SU-DHL-6 (cell line): ENCODE data around the gene CARMIL1.

Source experiments
- CTCF ChIP-seq: fragments of 200-600 bp; sonication (generic); IDR thresholded peaks from one replicate; pipeline ENCODE4 v1.5.1; 2017; ENCODE audit warnings: antibody characterized with exemption, mild to moderate bottlenecking, low read length, moderate library complexity; ENCODE audit not compliant: insufficient read depth, poor library complexity, severe bottlenecking
- EZH2phosphoT487 ChIP-seq: fragments of 200-600 bp; sonication (generic), shearing (Covaris generic); conservative IDR thresholded peaks from 2 replicates; pipeline ENCODE4 v1.6.1; 2018; ENCODE audit warnings: mild to moderate bottlenecking, antibody characterized with exemption, low read length, moderate library complexity, mixed read lengths

GRCh38 chr6:25403150-25403549 is 124.0 kb downstream of the CARMIL1 start:
- TF ChIP-seq CTCF, result no peak
- TF ChIP-seq EZH2phosphoT487, result no peak
